ENCODE results near the gene SCMH1.
"Not testable (repeated sequence)": the region's sequence is repeated elsewhere in the genome, so short reads cannot be mapped to it uniquely, and the experiment has no call there.

The SCMH1 gene

DNA sequence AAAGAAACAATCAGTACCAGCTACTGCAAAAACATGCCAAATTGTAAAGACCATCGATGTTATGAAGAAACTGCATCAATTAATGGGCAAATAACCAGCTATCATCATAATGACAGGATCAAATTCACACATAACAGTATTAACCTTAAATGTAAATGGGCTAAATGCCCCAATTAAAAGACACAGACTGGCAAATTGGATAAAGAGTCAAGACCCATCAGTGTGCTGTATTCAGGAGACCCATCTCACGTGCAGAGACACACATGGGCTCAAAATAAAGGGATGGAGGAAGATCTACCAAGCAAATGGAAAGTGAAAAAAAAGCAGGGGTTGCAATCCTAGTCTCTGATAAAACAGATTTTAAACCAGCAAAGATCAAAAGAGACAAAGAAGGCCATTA, 35.1 kb downstream of the SCMH1 start:
- not testable (repeated sequence) for DNase-seq

- peak; percentile 49 for DNase-seq
Observed at GRCh38 chr1:41200728-41201127, 41.4 kb downstream of the SCMH1 start.

GRCh38 chr1:41199375-41199774, 42.7 kb downstream of the SCMH1 start:
- no peak for DNase-seq

GRCh38 chr1:41192456-41193178, 49.5 kb downstream of the SCMH1 start:
- no peak for DNase-seq

DNA sequence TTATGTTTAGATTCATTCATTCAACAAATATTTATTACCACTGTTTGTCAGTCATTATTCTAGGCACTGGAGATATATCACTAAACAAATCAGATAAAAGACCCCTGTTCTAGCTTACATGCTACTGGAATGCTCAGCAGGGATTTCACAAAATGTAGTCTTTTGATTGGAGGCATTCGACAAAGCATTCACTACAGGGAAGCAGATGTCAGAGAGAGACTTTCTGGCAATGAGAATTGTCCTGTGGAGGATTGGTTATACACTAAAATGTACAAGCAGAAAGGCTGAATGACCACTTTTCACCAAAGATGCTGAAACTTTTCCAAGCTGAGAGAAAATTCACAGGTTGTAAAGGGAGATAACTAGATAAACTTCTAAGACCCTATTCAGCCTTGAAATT, 57.7 kb downstream of the SCMH1 start:
- no peak for DNase-seq

- DNase-seq = not testable (repeated sequence)
Observed at GRCh38 chr1:41178230-41178629, 63.9 kb downstream of the SCMH1 start.

DNA sequence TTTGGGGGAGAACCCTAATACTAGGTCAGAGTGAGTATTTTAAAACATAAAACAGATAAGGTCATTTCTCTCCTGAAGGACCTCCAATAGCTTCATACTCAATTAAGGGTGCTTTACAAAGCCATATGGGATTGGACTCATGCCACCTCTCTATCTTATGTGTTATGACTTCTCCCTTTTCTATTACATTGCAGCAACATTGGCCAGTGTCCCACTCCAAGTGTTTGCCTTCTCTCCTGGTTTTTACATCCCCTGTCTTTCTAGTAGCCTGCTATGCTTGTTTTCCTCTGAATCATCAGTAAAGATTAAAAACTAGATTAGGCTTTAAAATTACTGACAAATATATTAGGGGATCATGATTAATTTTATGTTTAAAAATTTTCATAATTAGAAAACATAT, 66.6 kb downstream of the SCMH1 start:
- DNase-seq = no peak

GRCh38 chr1:41174170-41174569, 67.9 kb downstream of the SCMH1 start:
- DNase-seq = no peak

GRCh38 chr1:41173651-41174050, 68.5 kb downstream of the SCMH1 start:
- DNase-seq = no peak

- no peak for DNase-seq
Observed at GRCh38 chr1:41171266-41171874, 70.7 kb downstream of the SCMH1 start.

DNA sequence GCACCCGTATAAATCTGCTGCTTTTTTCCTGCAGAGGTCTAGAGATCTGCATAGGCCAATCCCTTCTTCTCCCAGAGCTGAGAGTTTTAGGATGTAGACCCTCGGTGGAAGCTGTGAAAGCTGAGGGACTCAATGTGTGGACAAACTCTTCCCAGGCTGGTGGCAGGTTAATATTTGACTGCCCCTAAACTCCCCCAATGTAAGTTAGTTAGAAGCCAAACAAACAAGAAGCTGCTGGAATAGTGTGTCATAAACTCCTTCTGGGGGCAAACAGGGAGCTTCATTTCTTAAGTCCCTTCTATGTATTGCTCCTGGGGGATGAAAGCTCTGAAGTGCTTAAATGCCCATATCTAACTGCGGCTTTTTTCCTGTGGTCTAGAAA, 72.3 kb downstream of the SCMH1 start:
- DNase-seq = no peak

DNA sequence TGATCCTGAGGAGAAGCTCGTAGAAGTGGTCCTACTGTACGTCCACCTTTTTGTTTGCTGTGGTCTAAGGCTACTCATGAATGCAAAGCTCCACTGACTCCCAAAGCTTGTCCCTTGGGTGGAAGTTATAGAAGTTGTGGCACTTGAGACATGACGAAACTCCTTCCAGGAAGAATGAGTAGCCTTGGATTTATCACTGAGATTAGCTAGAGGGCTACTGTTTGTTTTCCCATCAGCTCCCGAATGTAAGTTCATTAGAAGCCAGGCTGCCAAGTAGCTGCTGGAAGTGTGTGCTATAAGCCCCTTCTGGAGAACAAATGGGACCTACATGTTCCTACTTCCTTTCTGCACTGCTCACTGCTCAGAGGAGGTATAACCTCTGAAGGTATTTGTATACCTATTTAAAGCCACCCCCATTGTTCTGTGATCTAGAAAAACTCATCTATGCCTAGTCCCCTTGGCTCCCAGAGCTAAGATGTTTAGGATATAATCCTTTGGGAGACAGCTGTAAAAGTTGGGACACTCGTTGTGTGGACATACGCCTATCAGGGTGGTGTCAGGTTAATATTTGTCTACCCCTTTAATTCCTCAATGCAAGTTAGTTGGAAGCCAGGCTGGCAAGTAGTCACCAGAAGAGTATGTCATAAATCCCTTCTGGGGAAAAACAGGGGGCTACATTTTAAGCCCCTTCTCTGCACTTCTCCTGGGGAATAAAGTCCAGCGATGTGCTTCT, 72.9 kb downstream of the SCMH1 start:
- no peak for DNase-seq

DNA sequence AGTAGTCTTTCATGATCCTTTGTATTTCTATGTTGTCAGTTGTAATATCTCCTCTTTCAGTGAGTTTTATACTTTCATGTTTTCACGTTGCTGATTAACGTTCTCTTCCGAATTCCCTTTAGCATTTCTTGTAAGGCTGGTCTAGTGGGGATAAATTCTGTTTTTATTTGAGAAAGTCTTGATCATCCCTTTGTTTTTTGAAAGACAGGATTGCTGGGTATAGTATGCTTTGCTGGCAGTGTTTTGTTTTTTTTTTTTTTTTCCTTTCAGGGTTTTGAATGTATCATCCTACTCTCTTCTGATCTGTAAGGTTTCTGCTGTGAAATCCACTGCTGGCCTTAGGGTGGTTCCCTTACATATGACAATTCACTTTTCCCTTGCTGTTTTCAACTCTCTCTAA, 74.4 kb downstream of the SCMH1 start:
- DNase-seq = no peak

DNA sequence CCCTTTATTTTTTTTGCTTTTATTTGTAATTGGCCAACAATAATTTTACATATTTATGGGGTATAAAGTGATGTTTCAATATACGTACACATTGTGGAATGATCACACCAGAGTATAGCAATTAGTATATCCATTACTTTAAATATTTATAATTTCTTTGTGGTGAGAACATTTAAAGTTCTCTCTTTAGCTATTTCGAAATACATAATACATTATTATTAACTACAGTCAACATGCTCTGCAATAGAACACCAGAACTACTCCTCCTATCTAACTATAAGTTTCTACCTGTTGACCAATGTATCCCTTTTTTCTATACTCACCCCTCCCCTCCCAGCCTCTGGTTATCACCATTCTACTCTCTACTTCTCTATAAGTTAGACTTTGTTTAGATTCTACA, 77.4 kb downstream of the SCMH1 start:
- DNase-seq = no peak

DNA sequence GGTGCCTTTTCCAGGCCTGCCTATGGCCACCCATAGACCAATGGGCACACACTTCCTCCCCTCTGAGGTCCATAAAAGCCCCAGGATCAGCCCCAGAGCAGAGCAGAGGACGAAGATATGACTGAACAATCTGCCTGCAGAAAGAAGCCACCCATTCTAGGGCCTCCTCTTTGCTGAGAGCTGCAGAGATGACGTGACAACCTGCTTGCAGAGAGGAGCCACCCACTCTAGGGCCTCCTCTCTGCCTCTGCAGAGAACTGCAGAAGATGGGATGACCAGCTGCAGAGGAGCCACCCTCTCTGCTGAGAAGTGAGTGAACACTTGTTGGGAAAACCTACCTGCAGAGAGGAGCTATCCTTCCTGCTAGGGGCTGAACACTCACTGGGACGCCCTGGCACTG, 79.7 kb downstream of the SCMH1 start:
- no peak for DNase-seq

GRCh38 chr1:41161846-41162245, 80.3 kb downstream of the SCMH1 start:
- no peak for DNase-seq

DNA sequence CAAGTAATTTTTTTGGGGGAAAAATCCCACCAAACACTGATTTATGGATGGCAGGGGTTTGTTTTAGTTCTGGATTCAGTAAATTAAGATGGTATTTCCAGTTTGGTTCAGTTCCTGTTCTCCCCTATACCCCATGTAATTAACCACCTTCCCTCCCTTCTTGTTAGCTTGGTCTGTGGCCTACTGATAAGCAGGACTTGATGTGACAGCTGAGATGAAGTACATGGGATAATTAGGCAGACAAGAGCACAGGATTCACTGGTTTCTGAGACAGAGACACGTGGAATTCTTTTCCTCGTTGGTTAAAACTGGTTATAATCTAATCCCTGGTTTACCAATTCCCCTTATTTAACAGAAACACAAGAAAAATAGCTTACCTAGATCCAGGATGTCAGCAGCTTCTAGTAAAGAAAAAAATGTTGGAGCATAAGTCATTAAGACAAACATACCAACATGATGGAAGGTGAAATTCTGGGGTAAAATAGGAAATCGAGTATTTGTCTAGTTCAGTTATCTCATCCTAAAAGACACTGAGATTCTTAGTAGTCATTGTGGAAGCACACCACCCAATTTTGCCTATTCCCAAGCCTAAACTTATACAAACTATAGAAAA, 81.5 kb downstream of the SCMH1 start:
- peak; percentile 89 for DNase-seq

DNA sequence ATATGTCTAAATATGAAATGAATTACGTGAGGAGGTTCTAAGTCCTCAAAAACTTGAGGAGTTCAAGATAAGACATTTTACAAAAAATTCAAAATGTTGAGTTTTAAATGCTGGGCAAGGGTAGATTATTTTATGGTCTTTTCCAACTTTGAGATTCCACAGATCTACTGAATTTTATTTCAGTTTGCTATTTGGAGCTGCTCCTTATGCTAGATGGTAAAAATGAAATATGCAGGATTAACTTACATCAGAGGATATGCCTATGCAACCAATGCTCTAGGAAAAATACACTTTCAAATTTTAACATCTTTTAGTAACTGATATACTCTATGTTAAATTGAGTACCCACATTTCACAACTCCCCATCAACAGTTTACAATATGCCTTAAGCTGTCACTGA, 83.1 kb downstream of the SCMH1 start:
- no peak for DNase-seq

DNA sequence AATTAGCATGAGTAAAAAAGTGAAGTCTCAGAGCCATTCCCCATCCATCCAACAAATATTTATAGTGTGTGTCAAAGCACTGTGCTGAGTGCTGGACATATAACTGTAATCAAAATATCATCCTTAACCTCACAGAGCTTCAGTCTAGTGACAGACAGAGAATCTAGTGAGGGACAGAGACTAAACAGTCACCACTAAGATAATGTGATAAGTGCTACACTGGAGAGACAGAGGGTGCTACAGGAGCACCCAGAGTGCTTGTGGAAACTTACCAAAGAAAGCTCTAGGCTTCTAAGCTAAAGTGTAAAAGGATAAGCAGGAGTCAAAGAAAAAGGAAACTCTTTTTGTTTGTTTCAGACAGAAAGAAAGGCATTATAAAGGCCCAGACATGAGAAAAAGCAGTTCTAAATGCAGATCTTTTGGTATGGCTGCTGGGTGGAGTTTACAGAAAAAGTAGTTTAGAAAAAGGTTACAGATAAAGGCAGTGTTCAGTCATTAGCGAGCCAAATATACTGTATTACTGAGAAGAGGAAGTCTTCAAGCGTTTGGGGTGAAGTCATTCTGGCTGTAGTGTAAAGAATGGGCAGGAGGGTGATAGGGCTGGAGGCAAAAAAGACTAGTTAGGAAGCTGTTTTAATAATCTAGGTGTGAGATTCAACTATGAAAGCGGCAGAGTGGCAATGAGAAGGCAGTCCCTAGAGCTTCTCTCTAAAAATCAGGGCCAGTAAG, 83.8 kb downstream of the SCMH1 start:
- DNase-seq = peak; percentile 60

- no peak for DNase-seq
Observed at GRCh38 chr1:41155105-41155504, 87.0 kb downstream of the SCMH1 start.

GRCh38 chr1:41153750-41154274, 88.3 kb downstream of the SCMH1 start:
- DNase-seq = no peak

GRCh38 chr1:41152622-41153044, 89.5 kb downstream of the SCMH1 start:
- no peak for DNase-seq

DNA sequence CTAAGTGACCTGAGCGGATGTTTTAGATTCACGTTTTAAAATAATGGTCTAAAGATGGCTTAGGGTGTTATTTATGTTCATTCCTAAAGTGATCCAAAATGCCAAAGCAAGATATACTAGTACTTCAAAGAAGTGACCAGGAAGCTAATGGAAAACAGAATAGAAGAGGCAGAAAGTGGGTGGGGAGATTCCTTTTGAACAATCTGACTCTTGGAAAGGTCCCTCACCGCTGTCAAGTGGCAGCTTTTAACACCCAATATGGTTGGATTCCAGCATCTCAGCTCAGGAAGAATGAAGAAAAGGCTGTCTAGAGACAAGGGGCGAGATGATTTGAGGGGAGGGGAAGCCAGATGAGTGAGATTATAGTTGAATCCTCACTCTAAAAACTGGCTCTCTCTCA, 90.3 kb downstream of the SCMH1 start:
- DNase-seq = no peak

Data from hematopoietic multipotent progenitor cell treated with erythropoietin and hydrocortisone succinate and interleukin-3 and kit ligand, for 6 days (in vitro differentiated cells).